ENCODE results near the gene TPP1. TPM values are rescaled to one million over a fixed set of nuclear protein-coding genes. Genes with fewer than 3 reads are reported as not detected.

The TPP1 gene
- total and polyA plus RNA-seq, 9 of the 15 experiments (the other 6 are each of a cell fraction or from before 2014, with no cell fraction given): 7.5 to 75.8 (median 15.7) TPM

DNA sequence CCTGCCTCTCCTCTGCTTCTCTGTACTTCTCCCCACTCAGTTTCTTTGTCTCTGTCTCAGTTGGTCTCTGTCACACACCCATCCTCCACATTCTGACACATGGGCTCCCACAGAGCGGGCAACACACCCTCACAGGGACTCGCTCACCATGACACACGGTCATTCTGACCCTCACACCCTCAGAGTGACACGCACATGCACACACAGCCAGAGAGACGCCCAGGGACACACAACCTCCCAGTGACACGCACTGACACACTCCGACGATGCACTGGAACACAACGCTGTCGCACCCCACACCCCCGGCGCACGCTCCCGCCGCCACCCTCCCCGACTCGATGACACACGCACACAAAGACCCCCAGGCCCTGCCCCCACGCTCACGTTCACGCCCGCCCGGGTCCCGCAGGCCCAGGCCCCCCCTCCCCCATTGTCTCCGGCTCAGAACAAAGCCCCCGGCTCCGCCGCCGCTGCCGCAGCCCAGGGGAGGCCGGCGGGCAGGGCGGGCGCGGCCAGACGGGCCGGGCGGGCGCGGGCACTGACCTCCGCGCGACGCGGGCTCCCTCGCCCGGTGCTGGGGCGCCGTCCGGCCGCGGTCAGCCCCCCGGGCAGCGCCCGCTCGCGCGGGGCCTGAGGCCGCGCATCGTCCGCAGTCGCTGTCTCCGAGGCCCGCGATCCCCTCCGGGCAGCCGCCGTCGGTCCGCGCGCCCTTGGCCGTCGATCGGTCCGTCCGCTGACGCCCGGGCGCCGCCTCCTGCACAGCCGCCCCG is 36.0 kb upstream of the TPP1 start:
- POLR2A ChIA-PET: no interaction called here

More for the DNA sequence above, 36.0 kb upstream of the TPP1 start:
- DNase-seq (ENCODE audit: extremely low read depth in 1 of 4, low spot score in 3 of 4) (no peak), FAIRE-seq (no peak), ATAC-seq (no peak)
- H3K9me3 ChIP-seq (replicated peaks; ENCODE audit: control insufficient read depth, insufficient read depth, low read depth, low read length): no peaks in the 10 kb centered on the region
- intact Hi-C loops (cut with micrococcal nuclease): no loop called here
- H3K4me2 ChIP-seq (ENCODE audit: insufficient read depth, low read length): no peak overlapping the region
- H3K4me1 ChIP-seq (replicated peaks in 1 of 2; ENCODE audit: control insufficient read depth in 2 of 2, insufficient read depth in 2 of 2, low read length in 2 of 2): peaks cover 9 to 15% of the 10 kb centered on the region in 2 experiments; a peak in 4 of 5 replicates
- TF ChIP-seq NCOA1 (IDR thresholded peaks at IDR 0.05; ENCODE audit: low read depth): no peak
- TF ChIP-seq, protein P1, sequence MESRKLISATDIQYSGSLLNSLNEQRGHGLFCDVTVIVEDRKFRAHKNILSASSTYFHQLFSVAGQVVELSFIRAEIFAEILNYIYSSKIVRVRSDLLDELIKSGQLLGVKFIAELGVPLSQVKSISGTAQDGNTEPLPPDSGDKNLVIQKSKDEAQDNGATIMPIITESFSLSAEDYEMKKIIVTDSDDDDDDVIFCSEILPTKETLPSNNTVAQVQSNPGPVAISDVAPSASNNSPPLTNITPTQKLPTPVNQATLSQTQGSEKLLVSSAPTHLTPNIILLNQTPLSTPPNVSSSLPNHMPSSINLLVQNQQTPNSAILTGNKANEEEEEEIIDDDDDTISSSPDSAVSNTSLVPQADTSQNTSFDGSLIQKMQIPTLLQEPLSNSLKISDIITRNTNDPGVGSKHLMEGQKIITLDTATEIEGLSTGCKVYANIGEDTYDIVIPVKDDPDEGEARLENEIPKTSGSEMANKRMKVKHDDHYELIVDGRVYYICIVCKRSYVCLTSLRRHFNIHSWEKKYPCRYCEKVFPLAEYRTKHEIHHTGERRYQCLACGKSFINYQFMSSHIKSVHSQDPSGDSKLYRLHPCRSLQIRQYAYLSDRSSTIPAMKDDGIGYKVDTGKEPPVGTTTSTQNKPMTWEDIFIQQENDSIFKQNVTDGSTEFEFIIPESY (CRISPR knock-in tag; IDR thresholded peaks at IDR 0.05): peak; percentile 53; the same call in 1 of the 2 replicates
- H2AFZ ChIP-seq (ENCODE audit: low read depth, low read length): no peak overlapping the region
- H3K36me3 ChIP-seq (ENCODE audit: control insufficient read depth, insufficient read depth, low read length): no peaks in the 10 kb centered on the region
- BruUV-seq (replicated peaks): no TSS peak
- WGBS (ENCODE audit: insufficient coverage, low coverage, missing lambda C conversion rate): 79% methylated on average over 11 of the region's 84 CpGs
- CTCF ChIA-PET (ENCODE audit: low intra/inter-chr PET ratio): no interaction called here
- H3K9ac ChIP-seq (ENCODE audit: insufficient read depth in 1 of 2, low read depth in 2 of 2, low read length in 2 of 2): peak overlapping the region in 1 of 2 experiments; percentile 54; a peak in 1 of 4 replicates
- in situ Hi-C loops (cut with MboI): no loop called here
- no peaks in the 10 kb centered on the region for H3K27me3 ChIP-seq (ENCODE audit: control insufficient read depth in 2 of 2, insufficient read depth in 2 of 2, low read length in 2 of 2)
- H3K79me2 ChIP-seq (ENCODE audit: control insufficient read depth, insufficient read depth, low read length): no peaks in the 10 kb centered on the region
- H4K20me1 ChIP-seq (replicated peaks; ENCODE audit: control insufficient read depth, insufficient read depth, low read length): no peaks in the 10 kb centered on the region
- no peak overlapping the region for H3K27ac ChIP-seq (ENCODE audit: extremely low read depth, low read depth, low read length)
- no peak overlapping the region for H3K4me3 ChIP-seq
- H3K9me1 ChIP-seq (ENCODE audit: control insufficient read depth, insufficient read depth, low read length): no peaks in the 10 kb centered on the region

Data from K562 (cell line).